ENCODE results near the gene HTR3B. TPM values are rescaled to one million over a fixed set of nuclear protein-coding genes. Genes with fewer than 3 reads are reported as not detected.

HTR3B gene
- total RNA-seq, 4 donors from 2014 or later = not detected

DNA sequence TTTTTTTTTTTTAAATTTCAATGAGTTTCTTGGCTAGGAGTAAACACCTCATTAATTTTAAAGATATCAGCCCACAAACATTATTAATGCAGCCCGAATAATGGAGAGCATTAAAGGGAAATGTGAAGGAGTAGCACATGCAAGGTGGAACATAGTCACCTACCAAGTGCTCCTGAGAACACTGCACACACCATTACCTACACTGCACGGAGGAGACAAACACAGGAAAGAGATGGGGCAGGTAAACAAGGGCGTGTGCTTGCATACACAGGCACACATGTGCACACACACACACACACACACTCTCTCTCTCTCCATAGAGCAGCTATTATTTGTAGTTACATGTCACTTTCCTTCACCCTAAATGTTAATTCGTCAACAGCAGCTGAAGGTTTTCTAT lies 30.2 kb downstream of the HTR3B start:
- TF ChIP-seq, protein P1, sequence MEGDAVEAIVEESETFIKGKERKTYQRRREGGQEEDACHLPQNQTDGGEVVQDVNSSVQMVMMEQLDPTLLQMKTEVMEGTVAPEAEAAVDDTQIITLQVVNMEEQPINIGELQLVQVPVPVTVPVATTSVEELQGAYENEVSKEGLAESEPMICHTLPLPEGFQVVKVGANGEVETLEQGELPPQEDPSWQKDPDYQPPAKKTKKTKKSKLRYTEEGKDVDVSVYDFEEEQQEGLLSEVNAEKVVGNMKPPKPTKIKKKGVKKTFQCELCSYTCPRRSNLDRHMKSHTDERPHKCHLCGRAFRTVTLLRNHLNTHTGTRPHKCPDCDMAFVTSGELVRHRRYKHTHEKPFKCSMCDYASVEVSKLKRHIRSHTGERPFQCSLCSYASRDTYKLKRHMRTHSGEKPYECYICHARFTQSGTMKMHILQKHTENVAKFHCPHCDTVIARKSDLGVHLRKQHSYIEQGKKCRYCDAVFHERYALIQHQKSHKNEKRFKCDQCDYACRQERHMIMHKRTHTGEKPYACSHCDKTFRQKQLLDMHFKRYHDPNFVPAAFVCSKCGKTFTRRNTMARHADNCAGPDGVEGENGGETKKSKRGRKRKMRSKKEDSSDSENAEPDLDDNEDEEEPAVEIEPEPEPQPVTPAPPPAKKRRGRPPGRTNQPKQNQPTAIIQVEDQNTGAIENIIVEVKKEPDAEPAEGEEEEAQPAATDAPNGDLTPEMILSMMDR (IDR thresholded peaks at IDR 0.05; ENCODE audit: low read depth) = no peak

DNA sequence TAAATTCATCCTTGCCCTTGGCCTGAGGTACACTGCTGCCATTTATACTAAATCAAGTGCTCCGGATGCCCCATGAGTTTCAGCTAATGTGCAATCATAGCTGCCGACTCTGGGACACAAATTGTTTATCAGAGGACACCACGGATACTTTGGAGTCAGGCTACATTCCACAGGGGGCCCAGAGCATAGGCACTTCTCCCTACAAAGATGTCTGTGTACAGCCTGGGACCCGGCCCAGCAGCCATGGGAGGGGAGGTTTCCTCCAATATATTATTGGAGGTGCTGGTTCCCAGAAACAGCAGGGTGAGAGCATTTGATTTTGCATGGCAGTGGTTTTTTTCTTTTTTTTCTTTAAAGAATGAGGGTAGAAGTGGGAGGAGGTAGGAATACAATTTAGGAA lies 31.3 kb downstream of the HTR3B start:
- TF ChIP-seq, protein P1 (IDR thresholded peaks at IDR 0.05; ENCODE audit: low read depth) = no peak

DNA sequence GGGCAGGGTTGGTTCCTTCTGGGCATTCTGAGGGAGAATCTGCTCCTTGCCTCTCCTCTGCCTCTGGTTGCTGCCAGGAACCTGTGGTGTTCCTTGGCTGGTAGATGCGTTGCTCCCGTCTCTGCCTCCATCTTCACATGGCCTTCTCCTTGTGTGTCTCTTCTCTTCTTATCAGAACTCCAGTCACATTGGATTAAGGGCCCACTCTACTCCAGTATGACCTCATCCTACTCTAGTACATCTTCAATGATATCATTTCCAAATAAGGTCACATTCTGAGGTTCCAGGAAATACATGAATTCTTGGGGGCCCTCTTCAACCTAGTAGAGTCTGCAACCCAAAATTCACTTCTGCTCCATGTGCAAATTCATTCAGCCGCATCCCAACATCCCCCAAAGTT lies 33.3 kb downstream of the HTR3B start:
- TF ChIP-seq, protein P1 (IDR thresholded peaks at IDR 0.05; ENCODE audit: low read depth) = no peak

DNA sequence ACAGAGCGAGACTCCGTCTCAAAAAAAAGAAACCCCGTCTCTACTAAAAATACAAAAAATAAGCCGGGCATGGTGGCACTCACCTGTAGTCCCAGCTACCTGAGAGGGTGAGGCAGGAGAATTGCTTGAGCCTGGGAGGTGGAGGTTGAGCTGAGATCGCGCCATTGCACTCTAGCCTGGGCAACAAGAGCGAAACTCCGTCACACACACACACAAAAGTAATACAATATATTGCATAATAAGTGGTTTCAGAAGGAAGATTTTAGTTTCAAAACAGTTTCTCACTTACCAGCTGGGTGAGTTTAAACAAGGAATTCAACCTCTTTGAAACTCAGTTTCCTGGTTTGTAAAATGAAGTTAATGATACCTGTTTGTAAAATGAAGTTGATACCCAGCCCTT lies 37.7 kb downstream of the HTR3B start:
- TF ChIP-seq, protein P1 (IDR thresholded peaks at IDR 0.05; ENCODE audit: low read depth) = no peak

DNA sequence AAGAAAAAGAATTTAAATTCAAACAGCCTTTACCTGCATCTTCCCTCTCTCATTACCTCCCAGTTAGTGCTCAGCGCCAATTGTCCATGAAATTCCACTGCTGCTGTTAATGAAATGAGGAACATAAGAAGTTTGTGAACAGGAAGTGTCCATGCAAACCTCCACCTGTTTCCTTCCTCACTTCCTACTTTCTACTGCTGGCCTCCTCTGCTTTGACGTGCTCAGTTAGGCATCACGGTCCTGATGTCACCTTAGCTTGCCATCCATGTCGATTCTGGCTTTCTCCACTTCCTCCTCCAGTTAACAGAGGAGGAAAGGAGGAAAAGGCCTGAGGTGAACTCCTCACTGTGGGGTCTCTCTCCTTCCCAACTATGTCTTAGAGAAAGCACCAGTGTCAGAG lies 43.4 kb downstream of the HTR3B start:
- TF ChIP-seq, protein P1 (IDR thresholded peaks at IDR 0.05; ENCODE audit: low read depth) = no peak

DNA sequence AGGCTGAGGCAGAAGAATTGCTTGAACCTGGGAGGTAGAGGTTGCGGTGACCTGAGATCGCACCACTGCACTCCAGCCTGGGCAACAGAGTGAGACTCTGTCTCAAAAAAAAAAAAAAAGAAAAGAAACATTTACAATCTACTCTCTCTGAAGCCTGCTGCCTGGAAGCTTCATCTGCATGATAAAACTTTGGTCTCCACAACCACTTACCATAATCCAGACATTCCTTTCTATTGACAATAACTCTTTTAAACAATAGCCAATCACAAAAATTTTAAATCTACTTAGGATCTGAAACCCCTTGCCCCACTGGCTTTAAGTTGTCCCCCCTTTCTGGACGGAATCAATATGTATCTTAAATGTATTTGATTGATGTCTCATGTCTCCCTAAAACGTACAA lies 45.3 kb downstream of the HTR3B start:
- TF ChIP-seq, protein P1 (IDR thresholded peaks at IDR 0.05; ENCODE audit: low read depth) = no peak

GRCh38 chr11:113951537-113951936 lies 46.9 kb downstream of the HTR3B start:
- TF ChIP-seq, protein P1 (IDR thresholded peaks at IDR 0.05; ENCODE audit: low read depth) = no peak
